Fibroblast of skin of scalp (primary cell): Measurements from ENCODE around the gene ZCCHC24.
A peak's percentile ranks its signal among the peaks of the same experiment; 100 is the strongest.

Experiments
- DNase-seq: peaks from one replicate; pipeline ENCODE4 v3.0.0-alpha.2; 2013

ZCCHC24 gene

DNA sequence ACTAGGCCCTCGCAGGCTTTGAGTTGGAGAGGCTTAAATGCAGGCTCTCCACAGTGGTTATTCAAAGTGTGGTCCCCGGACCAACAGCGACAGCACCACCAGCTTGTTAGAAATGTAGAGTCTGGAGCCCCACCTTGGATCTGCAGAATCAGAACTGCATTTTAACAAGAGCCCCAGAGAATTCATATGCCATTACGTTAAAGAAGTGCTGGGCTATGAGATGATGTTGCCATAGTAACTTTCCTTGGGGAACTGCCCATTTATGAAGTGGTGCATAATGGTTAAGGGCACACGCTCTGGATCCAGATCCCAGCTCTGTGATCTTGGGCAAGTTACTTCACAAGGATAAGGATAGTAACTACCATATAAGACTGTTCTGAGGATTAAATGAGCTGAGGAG lies 48.9 kb downstream of the ZCCHC24 start:
- DNase-seq = no peak

DNA sequence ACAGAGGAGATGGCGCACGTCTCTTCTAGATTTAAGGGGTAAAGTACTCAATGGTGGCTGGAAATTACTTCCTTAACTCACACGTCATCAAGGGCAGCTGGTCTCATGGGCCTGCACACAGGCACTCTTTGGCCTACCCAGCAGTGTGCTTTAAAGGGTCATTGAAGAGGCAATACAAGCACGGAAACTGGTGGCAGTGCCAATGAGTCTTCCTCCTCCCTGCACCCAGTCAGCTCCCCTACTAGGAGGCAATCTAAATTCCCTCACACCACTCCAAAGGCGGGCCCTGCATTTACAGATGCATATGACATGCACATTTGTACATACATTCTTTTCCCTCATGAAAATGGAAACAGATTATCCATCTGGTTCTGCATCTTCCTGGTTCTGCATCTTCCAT lies 50.8 kb downstream of the ZCCHC24 start:
- DNase-seq = no peak

GRCh38 chr10:79393924-79394610 lies 51.4 kb downstream of the ZCCHC24 start:
- DNase-seq = no peak

- DNase-seq = no peak
These were observed 52.1 kb downstream of the ZCCHC24 start for GRCh38 chr10:79393221-79393923.

GRCh38 chr10:79392506-79393176 lies 52.8 kb downstream of the ZCCHC24 start:
- DNase-seq = no peak

DNA sequence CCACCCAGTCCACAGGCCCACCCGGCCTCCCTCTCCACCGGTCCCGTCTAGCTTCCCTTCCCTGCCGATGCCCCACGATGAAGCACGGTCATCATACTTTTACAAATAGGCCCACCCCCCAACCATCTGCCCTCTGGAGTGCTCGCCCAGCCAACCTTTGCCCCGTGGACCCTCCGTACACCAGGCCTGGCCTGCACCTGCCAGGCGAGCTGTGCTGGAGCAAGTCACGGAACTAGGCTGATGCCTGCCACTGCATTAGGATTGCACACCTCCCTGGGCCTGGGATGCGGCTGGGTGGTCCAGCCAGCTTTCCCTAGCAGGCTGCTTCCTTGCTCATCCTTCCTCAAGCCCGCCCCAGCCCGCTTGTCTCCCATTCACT lies 53.4 kb downstream of the ZCCHC24 start:
- DNase-seq = no peak

GRCh38 chr10:79391231-79392019 lies 54.0 kb downstream of the ZCCHC24 start:
- no peak for DNase-seq

GRCh38 chr10:79390551-79391229 lies 54.7 kb downstream of the ZCCHC24 start:
- no peak for DNase-seq

- DNase-seq = no peak
These were observed 55.4 kb downstream of the ZCCHC24 start for GRCh38 chr10:79390057-79390456.

GRCh38 chr10:79387974-79388850 lies 57.2 kb downstream of the ZCCHC24 start:
- DNase-seq = no peak

DNA sequence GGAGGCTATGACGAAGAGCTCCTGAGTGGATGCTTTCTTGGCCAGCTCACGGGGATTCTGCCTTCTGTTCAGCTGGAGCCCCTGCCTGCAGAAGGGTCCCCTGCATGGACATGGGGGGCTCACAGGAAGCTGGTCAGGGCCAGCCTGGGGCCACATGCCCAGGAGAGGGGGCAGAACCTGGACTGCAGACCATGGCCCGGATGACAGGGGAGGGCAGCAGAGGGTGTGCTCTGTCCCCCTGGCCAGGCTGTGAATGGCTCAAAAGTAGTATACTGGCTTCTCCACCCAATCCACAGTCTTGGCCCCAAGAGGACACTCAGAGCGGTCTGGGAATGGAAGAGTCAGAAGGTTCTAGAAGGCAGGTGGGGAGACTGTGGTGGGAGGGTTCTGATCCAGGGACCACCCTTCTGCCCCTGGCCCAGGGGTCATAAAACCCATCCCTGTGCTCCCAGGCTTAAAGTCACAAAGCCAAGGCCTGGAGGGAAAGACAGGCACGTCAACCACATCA lies 57.9 kb downstream of the ZCCHC24 start:
- DNase-seq = no peak

- DNase-seq = no peak
These were observed 58.6 kb downstream of the ZCCHC24 start for GRCh38 chr10:79386637-79387465.

GRCh38 chr10:79385804-79386531 lies 59.5 kb downstream of the ZCCHC24 start:
- DNase-seq = no peak

GRCh38 chr10:79385392-79385795 lies 60.0 kb downstream of the ZCCHC24 start:
- no peak for DNase-seq

GRCh38 chr10:79384773-79385391 lies 60.5 kb downstream of the ZCCHC24 start:
- DNase-seq = no peak

- DNase-seq = no peak
These were observed 61.3 kb downstream of the ZCCHC24 start for GRCh38 chr10:79383974-79384606.

DNA sequence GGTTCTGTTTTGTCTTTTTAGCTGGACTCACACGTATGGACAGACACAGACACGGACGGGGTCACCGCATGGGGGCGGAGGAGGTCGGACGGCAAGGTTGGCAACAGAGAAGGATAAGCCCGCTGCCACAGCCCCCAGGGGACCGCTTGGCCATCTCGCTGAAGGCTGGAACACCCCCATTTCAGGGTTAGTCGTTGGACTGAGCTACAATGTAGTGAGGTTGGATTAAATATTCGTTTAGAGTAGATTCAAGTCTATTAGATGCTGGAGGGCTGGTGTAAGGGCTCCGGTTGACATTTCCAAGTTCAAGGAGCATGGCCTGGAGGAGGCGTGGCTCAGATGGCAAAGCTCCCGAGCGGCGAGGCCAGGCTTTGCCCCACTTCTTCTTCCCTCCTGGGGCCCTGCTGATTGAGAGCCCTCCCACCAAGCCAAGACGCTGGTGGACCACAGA lies 62.9 kb downstream of the ZCCHC24 start:
- no peak for DNase-seq

DNA sequence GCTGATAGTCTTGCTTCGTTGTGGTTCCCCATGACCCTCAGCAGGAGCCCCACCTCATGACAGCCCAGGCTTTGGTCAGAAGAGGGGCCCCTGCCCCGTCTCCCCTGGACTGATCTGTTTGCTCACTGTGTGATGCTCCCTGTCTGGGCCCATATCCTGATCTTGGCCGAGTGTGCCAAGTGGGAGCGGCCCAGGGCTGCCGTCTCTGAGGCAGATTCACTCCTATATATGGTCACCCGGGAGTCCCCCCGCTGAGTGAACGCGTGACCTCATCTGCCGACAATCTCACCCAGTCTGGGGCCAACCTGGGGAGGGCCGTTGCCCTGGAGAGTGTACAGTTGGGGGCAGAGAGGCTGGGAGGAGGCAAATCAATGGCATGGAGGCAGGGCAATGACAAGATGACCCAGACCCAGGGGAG lies 63.6 kb downstream of the ZCCHC24 start:
- DNase-seq = peak; percentile 98
